ENCODE measurements around the gene ATP2B2.

Gene ATP2B2

DNA sequence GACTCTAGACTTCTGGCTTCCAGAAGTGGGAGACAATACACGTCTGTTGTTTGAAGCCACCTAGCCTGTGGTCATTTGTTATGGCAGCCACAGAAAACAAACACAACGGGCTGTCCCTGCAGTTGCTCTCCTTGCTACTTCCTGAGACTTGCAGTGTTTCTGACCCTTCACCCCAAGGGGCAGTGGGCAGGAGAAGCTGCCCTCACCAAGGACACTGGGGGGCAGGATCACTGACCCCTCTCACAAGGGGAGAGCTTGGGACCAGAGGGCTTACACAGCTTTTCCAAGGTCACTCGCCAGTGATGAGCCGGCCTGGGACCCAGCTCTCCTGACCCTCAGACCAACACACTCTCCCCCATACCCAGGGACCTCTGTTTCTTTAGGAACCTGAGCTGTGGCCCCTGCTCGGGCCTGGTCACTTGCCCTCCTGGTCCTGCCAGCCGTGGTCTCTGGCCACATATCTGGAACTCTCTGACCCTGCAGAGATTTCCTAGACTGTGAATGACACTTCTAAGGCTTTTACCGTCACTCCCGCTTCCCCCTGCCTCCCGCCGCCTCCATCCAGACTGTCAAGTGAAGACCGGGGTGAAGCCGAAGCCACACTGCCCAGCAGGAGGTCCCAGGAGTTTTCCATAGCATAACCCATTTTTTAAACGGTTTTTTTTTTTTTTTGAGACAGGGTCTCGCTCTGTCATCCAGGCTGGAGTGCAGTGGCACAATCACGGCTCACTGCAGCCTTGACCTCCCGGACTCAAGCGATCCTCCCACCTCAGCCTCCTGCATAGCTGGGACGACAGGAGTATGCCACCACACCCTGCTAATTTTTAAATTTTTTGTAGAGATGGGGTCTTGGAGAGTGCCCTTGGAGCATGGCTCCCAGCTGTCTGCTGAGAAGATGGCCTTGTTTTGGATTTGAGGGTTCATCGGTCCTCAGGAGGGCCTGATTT lies 4.4 kb downstream of the ATP2B2 start:
- in situ Hi-C loops (cut with MboI; ENCODE audit: low pct_unique_long_range_greater_than_20kb, low sequenced_read_pairs): no loop called here
- DNase-seq: no peak

DNA sequence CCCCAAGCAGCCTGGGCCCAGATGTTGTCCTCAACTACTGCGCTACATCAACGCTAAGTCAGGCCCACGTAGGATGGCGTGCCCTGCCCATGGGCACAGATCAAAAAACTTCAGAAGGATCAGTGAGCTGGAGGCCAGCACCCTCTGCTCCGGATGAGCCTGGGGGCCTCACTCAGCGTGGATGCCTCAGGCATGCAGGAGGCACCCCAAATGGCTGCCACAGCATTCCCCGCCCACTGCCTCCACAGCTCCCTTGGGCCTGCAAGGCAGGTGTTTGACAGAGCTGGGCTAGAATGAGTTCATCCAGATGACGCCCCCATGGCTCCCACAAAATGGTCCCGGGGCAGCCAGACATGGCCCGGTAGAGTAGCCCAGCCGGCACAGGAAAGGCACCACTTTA lies 7.1 kb downstream of the ATP2B2 start:
- in situ Hi-C loops (cut with MboI; ENCODE audit: low pct_unique_long_range_greater_than_20kb, low sequenced_read_pairs): no loop called here
- DNase-seq: no peak

DNA sequence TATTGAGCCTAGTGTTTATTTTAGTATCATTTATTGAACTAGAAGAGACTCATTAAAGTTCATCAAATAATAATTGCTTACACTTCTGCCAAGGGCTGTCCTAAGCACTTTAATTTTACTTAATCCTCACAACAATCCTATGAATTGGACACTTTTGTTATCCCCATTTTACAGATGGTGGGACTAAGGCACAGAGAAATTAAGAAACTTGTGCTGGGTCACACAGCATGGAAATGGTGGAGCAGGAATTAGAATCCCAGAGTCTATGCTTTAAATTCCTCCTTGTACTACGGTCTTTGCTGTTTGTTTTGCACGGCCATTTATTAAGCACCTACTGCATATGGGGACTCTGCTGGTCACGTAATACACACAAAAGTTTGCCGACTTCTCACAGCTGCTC lies 7.9 kb downstream of the ATP2B2 start:
- in situ Hi-C loops (cut with MboI; ENCODE audit: low pct_unique_long_range_greater_than_20kb, low sequenced_read_pairs): no loop called here
- DNase-seq: no peak

DNA sequence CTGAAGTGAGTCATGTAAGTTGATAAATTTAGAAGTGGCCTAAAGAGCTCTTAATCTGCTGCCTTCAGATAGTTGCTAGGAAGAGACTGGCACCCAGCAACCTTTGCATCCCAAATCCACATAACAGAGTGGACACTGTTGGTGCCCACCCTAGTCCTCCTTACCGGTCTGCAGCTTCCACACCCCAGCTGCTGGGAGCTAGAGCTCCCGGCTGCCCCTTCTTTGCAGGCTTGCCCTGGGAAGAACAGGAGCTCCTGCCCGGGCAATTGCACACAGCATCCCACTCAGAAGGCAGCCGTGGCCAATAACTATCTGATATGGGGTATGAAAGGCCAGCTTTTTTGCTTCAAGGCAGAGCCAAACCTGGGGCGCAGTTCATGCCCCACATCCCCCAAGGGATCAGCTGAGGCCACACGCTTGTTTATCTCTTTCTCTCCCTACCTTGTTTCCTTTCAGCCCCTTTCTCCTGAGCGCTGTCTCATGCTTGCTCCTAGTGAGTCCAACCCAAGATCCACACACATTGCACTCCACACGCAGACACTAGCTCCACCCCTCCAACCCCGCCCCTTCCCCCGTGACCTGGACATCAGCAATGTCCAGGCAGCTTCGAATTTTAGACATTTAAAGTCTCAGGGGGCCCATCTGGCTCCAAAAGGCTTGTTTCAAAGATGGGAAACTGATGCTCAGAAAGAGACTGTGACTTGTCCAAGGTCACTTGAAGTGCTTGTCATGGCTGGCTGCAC lies 9.1 kb downstream of the ATP2B2 start:
- in situ Hi-C loops (cut with MboI; ENCODE audit: low pct_unique_long_range_greater_than_20kb, low sequenced_read_pairs): no loop called here
- DNase-seq: no peak

DNA sequence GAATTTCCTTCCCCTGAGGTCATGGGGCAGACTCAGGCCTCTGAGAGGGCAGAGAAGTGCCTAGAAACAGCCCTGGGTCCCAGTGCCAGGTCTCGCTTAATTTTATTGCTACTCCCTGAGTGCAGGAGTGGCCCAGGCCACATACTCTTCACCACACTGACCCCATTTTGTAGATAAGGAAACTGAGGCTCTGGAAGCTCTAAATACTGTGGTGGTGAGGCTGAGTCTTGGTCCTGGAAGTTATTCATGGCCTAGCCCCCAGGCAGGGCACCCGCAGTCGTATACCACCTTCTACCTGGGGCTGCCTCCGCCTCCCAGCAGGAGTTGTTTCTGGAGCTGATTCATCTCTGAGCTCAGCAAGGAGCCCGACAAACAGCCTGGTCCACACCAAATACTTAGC lies 9.8 kb downstream of the ATP2B2 start:
- in situ Hi-C loops (cut with MboI; ENCODE audit: low pct_unique_long_range_greater_than_20kb, low sequenced_read_pairs): no loop called here
- DNase-seq: no peak

DNA sequence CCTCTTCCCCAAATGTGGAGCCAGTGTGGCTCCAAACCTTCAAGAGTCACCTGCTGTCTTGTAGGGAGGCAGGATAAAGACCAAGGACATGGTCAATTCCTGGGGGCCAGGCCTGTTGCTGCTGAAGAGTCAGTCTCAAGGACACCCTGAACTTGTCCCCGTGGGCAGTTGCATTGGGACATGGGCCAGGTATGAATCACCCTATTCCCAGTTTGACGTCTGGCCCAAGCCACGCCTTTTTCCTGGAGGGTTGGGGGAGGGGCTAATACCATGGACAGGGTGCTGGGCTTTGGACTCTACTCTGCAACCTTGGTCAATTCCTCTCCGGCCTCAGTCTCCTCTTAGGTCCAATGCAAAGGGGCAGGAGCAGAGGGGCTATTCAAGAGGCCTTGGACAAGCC lies 10.4 kb downstream of the ATP2B2 start:
- DNase-seq: no peak
- in situ Hi-C loops (cut with MboI; ENCODE audit: low pct_unique_long_range_greater_than_20kb, low sequenced_read_pairs): no loop called here

DNA sequence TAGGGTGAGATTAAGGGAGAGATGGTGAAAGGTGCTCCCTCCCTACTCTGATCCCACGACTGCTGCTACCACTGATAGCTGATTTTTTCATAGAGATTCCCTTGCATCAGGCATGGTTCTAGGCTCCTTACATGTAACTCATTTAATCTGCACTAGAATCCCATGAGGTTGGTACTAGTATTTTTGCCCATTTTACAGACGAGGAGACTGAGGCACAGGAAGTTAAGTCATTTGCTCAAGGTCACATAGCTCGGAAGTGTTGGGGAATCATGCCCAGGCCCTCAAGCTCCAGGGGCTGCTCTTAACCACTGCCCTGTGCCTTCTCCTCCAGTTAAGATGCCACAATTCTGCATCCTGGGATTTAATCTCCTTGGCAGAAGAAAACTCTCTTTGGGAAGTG lies 11.2 kb downstream of the ATP2B2 start:
- in situ Hi-C loops (cut with MboI; ENCODE audit: low pct_unique_long_range_greater_than_20kb, low sequenced_read_pairs): no loop called here
- no peak for DNase-seq

DNA sequence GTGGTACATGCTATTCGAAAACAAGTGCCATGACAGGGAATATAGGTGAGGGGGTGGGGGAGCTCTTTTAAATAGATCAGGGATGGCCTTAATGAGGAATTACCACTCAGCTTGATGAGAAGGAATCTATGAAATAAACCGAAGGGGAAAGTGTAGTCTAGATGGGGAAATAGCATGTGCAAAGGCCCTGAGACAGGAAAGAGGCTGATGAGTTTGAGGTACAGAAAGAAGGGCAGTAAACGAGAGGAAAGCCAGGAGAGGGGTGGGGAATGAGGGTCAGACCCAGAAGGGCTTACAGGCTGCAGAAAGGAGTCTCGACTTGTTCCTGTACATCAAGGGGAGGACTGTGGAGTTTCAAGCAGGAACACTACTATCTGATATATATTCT lies 12.2 kb downstream of the ATP2B2 start:
- in situ Hi-C loops (cut with MboI; ENCODE audit: low pct_unique_long_range_greater_than_20kb, low sequenced_read_pairs): no loop called here
- no peak for DNase-seq

DNA sequence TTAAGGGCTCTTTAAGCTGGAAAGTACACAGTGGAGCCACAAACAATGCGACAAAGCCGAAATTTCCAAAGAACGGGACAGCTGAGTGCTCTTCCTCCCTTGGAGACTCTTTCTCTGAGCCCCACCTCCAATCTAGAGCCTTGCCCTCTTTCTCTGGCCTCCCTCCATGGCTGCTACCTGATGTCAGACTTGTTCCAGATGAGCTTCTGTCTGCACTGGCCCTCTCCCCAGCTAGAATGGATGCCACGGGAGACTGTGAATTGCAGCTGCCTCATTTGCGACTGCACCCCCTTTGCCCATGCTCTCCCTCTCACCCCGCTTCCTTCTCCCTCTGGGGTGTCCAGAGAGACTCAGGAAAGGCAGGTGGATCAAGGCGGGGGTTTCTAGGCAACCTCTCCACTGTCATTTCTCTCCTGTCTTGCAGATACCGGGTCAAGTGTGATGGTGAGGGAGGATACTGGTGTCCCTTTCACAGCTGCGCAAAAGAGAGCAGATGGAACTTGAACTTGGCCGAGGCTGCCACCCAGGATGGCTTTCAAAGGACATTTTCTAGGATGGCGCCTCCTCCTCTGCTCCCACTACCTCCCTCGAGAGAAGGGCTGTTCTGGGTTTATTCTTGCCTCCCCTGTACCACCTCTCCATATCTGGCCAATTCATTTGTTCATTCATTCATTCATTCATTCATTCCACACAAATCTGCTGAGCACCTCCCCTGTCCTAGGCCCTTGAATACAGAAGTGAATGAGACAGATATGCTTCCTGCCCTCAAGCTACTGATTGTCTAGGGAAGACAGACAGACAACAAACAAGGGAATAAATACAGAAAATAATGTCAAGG lies 12.8 kb downstream of the ATP2B2 start:
- no peak for DNase-seq
- in situ Hi-C loops (cut with MboI; ENCODE audit: low pct_unique_long_range_greater_than_20kb, low sequenced_read_pairs): no loop called here

DNA sequence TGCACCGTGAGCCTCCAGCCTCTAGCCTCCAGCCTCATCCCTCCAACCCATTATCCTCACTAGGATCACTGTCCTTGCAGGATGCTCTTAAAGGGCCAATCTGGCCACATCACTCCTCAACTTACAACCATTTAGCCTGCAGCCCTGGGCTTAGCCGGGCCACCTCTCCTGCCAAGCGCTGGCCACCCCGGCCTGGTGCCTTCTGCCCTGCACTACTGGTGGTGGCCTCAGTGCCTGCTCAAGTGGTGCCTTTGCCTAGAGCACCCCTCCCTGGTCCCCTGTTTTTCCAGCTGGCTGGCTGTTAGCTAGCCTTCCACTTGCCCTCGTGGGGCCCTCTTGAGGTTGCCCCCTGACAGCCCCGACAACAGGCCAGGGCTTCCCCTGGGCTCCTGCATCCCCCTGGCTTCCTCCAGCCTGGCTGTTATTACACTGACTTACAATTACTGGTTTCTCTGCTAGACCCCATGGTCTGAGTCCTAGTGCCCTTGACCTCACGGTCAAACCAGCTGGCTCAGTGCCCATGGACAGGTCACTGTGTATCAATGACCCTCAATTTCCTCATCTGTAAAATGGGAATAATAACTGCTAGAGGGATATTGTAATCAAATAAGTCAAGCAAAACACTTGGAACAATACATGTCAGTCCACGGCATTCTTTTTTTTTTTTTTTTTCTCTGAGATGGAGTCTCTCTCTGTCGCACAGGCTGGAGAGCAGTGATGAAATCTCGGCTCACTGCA lies 15.5 kb downstream of the ATP2B2 start:
- in situ Hi-C loops (cut with MboI; ENCODE audit: low pct_unique_long_range_greater_than_20kb, low sequenced_read_pairs): no loop called here
- DNase-seq: no peak

DNA sequence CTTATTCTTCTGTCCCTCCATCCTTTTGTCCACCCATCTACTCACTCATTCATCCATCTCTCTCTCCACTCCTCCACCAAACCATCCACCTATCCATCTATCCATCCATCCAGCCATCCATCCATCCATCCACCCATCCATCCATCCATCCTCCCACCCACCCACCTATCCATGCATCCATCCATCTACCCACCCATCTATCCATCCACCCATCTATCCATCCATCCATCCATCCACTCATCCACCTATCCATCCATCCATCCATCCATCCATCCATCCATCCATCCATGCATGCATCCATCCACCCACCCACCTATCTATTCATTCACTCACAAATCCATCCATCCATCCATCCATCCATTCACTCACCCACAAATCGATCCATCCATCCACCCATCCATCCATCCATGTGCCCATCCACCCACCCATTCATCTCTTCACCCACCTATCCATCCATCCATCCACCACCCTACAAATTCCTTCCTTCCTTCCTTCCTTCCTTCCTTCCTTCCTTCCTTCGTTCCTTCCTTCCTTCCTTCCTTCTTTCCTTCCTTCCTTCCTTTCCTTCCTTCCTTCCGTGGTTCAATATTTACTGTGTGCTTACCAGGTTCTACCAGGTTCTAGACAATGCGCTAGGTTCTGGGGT lies 17.3 kb downstream of the ATP2B2 start:
- DNase-seq: no peak
- in situ Hi-C loops (cut with MboI; ENCODE audit: low pct_unique_long_range_greater_than_20kb, low sequenced_read_pairs): no loop called here

DNA sequence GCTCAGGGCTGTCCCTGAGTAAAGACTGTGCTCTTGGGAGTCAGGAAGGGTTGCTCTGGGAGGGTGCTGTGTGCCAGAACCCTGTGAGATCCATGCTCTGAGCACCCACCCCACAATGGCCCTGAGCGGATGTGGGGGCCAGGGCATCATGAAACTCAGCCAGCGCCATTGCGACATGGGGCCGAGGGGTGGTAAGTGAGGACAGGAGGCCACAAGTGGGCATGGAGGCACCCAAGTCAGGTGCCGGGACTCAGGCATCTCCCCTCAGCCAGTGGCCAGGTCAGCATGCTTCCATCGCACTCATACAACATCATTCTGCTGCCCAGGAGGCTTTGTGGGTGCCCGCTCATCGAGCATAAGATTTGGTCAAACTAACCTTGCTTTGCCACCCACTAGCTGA lies 19.6 kb downstream of the ATP2B2 start:
- in situ Hi-C loops (cut with MboI; ENCODE audit: low pct_unique_long_range_greater_than_20kb, low sequenced_read_pairs): no loop called here
- no peak for DNase-seq

DNA sequence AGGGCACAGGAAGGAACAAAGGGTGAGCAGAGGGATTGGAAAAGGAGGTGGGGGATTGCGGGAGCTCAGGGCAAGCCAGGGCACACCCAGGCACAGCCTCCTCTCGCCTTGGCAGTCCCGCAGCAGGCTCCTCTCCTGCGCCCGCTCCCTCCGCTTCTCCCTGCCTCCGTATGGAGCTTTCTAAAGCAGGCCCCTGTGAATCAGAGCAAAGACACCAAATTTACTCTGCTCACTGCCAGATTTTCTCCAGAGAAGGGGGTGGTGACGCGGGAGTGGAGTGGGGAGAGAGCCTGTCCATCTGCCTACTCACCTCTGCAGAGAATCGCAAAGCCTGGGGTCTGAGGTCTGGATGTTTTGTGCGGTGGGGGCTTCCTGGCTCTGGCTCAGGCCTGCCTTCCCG lies 20.0 kb downstream of the ATP2B2 start:
- DNase-seq: no peak
- in situ Hi-C loops (cut with MboI; ENCODE audit: low pct_unique_long_range_greater_than_20kb, low sequenced_read_pairs): no loop called here

DNA sequence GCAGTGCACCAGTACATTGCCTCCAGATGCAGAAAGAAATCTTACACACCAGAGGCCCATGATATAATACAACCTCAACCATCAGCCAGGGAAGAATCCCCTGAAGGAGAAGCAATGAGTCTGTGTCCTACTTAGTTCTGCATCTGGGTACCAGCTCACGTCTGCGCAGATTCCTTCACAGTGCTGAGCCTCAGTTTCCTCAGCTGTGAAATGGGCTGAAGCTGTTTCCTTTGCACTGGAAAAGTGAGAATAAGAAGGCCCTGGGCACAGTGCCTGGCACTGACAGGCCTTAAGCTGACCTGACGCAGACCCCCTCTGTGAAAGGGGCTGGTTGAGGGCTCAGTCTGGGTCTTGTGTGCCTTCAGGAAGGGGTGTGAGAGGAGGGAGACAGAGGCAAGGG lies 20.7 kb downstream of the ATP2B2 start:
- DNase-seq: no peak
- in situ Hi-C loops (cut with MboI; ENCODE audit: low pct_unique_long_range_greater_than_20kb, low sequenced_read_pairs): no loop called here

DNA sequence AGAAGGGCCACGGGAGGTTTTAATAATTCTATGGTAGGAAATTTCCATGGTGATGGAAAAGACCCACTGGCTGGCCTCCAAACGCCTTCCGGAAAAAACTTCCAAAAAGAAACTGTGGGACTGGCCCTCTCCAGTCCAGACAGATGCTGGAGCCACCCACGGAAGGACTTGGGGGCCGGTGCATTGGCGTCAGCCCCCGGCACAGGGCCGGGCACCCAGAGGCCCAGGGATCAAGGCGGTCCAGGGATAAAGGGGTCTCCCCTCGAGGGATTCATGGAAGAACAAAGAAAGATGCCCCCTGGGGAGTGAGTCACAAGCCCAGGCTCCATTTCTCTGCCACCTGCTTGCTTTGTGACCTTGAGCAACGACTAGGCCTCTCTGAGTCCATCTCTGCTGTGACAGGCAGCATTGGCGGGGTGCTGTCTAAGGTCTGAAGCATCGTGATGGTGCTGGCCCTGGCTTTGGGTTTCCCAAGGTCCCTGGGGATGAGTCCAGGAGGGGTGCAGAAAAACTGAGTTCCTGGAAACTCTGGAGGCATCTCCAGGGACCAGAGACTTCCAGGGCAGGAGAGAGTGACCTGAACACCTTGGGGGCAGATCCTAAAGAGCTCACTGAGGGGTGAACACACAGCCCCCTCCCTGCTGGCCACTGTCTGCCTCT lies 21.6 kb downstream of the ATP2B2 start:
- in situ Hi-C loops (cut with MboI; ENCODE audit: low pct_unique_long_range_greater_than_20kb, low sequenced_read_pairs): no loop called here
- DNase-seq: no peak

DNA sequence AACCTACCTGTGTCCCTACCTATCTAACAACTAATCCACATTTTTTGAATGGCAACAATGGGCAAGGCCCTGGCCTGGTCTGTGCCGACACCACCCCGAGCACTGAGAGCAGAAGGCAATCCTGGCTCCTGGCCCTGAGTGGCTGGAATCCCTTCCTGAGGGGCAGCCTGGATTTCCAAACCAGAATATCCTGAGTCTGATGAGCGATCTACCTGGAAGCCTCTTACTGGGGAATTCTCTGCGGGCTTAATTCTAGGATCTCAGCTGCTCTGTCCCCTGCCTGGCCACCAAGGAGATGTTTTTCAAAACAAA lies 22.1 kb downstream of the ATP2B2 start:
- in situ Hi-C loops (cut with MboI; ENCODE audit: low pct_unique_long_range_greater_than_20kb, low sequenced_read_pairs): no loop called here
- DNase-seq: no peak

DNA sequence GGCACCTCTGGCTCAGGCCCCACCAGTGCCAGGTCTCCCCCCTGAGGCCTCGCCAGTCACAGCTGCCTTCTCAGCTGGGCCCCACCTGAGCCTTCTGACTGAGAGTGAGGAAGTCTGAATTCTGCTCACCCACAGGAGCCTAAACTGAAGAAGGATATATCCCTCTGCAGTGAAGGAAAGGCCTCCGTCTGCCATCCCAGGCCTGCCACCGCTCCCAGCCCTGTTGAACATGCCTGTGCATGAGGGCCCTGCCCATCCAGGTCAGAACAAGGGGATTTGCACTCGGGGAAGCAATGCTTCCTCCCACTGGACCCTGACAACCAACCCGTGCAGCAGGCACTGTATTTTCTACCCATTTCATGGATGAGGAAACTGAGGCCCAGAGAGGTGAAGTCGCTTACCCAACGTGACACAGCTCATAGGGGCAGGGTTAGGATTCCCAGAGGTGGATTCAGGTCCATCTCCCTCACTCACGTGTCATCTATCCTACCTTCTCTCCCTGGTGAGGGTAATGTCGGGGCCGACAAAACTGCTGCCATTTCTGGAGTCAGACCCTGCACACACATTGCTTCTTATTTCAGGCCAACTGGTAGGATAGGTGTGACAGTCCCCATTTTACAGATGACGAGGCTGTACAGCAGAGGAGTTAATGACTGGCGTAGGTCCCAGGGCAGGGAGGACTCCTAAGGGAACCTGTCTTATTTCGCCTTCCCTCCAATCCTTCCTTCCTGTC lies 22.6 kb downstream of the ATP2B2 start:
- DNase-seq: no peak
- in situ Hi-C loops (cut with MboI; ENCODE audit: low pct_unique_long_range_greater_than_20kb, low sequenced_read_pairs): no loop called here

DNA sequence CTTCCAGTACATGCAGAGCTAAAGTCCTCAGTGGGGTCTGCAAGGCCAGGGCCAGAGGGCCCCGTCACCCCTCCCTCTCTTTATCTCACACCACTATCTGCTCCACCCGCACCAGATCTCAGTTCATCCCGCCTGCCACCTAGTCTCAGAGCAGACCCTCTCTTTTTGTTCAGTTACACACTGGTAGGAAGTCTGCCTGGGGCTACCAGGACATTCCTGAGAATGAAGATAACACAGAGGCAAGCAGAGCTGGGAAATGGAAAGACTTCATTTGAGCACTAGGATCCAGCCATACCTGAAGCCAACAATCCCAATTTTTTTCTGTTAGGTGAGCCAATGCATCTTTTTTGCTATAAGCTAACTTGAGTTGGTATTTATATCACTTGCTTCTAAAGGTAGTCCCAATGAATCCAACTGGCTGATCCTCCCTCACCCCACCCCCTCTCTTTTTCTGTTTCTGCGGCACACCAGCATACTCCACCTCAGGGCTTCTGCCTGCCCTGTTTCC lies 24.5 kb downstream of the ATP2B2 start:
- in situ Hi-C loops (cut with MboI; ENCODE audit: low pct_unique_long_range_greater_than_20kb, low sequenced_read_pairs): no loop called here
- DNase-seq: no peak
